ENCODE measurements around the gene LRFN2.

LRFN2 gene

DNA sequence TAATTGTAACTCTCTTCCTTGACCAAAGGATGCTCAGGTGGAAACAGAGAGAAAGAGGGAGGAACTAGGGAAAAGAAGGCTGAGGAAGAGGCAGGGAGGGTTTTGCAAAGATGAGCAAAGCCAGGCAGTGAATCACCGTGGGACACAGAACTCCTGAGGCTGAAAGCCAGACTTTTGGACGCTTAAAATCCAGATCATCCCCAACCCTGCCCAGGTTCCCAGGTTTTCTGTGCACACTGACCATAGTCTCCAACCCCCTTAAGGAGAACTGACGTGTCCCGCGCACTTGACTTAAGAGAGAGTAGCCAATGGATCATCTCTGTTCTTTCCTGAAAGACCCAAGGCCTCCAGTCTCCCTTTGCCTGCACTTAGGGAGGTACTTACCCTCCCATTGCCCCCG, 75.3 kb downstream of the LRFN2 start:
- FAIRE-seq = no peak

DNA sequence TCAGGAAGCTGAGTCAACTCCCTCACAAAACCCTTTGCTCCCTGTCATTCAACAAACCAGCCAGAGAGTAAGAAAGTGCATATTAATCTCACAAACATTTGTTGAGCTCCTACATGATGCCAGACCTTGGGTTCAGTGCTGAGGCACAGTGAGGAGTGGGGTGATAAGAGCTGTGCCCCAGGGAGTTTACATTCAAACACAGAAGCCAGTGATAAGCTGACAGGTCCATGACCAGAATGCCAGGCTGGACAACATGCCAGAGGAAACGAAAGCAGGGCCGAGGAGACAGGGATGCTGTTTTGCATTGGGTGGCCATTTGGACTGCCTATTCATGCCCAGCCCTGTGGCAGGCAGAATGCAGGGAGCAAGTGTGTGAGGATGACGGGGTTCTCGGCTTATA, 76.7 kb downstream of the LRFN2 start:
- no peak for FAIRE-seq

DNA sequence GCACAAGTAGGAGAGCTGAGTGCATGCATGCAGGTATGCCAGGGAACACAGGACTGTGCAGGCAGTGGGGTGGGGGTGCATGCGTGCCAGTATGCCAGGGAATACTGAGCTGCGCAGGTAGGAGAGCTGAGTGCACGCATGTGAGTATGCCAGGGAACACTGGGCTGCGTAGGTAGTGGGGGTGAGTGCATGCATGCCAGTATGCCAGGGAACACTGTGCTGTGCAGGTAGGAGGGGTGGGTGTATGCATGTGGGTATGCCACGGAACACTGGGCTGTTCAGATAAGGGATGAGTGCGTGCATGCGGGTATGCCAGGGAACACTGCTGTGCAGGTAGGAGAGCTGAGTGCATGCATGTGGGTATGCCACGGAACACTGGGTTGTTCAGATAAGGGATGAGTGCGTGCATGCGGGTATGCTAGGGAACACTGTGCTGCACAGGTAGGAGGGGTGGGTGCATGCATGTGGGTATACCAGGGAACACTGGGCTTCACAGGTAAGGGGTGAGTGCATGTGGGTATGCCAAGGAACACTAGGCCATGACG, 77.4 kb downstream of the LRFN2 start:
- FAIRE-seq = no peak

DNA sequence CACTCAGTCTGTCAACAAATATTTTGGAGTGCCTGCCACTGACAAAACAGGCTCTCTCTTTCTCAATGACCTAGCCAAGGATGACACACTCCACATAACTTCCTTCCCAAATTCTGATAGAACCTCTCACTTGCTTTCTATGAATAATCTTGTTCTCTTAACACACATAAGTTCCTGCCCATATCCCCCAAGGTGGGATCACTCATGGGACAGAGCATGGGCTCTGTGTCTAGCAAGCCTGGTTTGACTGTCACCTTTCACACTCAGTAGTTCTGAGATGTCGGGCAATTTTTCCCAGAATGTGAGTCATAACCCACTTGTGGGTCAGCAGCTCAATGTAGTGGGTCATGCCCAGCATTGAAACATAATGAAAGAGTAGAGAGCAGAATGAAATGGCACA, 78.1 kb downstream of the LRFN2 start:
- no peak for FAIRE-seq

DNA sequence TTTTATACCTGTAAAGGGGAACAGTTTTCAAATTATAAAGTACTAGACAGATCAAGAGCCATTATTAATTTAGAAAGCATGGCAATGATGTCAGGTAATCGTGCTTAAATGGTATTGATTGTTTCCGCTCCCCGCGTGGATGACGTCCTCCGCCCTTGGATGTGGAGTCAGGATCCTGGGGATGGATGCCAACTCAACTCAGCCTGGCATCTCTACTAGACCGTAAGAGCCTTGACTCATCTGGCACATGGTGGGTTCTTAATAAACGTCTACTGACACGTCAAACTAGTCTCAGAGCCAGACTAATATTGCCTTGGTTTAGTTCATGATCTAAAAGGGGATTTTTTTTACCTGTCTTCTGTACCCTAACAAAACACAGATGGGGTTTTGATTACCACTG, 80.2 kb downstream of the LRFN2 start:
- no peak for FAIRE-seq

DNA sequence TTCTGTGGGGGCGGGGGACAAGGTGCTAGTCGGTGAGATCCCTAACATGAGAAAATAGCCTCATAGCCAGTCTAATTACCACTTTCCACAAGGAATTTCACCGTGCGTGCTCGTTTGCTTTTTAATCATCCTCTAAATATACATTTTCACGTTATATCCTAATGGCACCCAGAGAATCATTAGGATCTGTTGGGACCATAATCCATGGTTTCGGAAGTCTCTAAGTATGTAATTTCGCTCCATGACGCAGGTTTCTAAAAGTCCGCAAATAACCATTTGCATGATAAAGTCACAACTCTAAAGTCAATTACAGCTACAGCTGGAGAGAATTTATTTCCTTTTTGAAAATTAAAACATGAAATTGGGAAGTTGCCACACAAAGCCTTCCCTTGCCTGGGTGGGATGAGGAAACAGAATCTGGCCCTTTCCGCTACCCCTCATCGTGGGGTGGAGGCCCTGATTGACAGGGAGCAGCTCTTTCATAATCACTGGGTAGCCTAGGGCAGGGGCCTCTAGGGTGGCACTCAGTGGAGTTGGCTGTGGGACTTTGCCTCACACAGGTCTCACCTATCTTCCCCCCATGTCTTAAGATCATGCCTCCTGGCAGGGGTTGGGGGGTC, 81.9 kb downstream of the LRFN2 start:
- FAIRE-seq = no peak

DNA sequence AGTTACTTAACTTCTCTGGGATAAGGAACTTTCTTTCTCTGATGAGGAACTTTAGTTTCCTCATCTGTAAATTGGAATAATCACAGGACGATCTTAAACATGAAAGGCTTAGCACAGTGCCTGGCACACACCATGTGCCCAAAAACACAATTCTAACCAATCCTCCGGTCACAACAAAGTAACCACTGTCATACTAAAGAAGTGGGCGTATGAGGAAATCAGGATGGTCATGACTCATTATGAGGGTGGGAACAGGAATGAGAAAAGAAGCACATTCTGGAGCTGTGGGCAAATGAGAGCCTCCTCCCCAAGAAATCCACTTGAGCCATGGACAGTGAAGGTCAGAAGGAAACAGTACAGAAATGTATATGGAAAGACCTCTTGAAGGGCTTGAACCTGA, 82.9 kb downstream of the LRFN2 start:
- FAIRE-seq = no peak

DNA sequence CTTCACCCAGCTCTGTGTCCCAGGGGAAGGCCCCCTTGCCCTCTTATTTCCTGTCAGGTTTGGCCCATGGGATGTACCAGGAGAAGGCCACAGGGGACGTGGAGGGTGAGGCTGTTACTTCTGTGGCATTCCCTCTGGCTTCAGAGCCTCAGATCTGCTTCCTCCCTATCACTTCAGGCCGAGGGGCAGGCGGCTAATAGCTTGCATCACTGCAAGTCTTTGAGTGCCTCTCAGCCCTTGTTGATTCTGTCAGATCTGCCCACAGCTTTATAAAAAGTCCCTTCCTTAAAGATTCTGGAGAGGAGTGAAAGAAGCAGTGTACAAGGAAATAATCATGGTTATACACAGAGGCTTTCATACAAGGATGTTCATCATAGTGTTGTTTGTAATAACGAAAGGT, 86.9 kb downstream of the LRFN2 start:
- FAIRE-seq = no peak

DNA sequence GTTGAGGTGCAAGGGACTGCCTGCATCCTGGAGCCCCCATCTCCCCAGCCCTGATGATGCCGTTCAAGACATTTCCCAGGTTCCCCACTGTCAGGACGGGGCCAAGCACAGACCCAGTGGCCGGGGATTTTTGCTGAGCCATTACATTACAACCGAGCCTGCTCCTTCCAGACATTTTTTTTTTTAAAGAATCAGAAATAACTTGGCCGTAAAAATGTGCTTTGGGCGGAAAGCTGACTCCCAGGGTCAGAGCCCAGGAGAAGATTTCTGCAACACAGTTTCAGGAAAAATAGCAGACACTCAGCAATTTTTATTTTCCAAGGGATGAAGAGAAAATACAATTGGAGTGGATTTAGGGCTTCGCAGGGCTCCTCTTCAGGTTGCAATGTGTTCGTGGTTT, 87.9 kb downstream of the LRFN2 start:
- FAIRE-seq = no peak

DNA sequence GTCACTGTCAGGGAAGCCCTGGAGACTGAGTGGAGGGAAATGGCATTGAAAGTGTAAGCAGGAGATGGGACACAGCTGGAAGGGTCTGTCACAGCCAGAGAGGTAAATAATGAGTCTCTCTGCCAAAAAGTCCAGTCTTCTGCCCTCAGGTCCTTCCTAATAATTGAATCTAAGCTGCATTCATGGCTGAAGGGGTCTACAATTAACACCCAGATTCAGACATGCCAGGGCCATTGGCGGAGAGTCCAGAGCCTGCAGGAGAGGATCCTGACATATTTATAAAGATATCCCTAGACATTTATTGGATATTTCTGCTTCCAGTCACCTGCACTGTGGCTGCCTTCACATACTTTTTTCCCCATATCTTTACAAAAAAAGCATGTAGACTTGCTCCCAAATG, 89.0 kb downstream of the LRFN2 start:
- FAIRE-seq = no peak

DNA sequence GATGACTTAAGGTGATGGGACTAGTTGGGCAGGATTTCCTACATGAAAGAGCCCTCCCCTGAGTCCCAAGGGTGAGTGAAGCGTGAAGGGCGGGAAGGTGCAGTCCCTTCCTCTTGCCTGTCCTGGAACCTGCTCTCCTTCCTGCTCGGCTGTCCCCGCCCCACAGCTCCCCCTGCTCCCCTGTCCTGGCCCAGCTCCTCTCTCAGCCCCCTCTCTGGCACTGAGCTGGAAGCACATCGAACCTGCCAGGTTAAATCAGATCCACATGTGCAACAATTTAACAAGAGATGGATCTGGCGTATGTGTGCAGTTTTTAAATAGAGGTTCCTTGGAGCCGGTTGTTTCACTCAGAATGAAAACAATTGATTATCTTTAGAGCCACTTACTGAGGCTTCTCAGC, 95.0 kb downstream of the LRFN2 start:
- FAIRE-seq = no peak

DNA sequence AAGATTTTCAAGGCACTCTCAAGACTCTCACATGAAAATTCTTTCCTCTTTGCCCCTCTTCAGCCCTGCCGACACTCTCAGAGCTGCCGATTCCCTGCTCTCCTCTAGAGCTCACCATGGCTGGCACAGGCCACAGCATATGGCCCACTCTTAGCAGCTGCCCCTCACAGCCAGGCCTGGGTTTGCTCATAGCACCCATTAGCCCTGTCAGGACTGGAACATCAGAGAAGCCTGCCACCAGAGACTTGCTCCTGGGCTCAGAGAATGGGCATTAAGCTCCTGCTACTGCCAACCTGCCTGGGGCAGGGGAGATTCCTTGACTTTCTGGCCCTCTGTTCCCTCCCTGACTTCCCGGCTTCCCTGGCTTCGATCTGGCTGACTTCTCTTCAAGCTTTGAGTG, 96.7 kb downstream of the LRFN2 start:
- no peak for FAIRE-seq

DNA sequence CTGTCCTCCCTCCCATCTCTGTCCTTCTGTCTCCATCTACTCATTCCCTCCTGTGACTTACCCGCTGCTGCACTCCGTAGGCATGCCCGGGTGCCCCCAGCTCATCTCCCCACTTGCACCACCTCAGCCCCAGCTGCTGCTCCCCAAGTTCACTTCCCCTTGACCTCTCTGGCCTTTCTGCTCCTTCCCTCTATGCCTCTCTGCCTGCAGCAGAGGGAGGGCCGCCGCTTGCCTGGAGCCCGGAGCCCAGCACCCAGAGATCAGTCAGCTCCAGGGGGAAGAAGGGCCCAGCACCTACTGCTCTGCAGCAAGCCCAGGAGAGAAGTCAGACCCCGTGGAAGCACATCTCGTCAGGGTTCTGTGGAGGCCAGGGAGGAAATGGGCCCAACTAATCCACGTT, 97.4 kb downstream of the LRFN2 start:
- FAIRE-seq = no peak

DNA sequence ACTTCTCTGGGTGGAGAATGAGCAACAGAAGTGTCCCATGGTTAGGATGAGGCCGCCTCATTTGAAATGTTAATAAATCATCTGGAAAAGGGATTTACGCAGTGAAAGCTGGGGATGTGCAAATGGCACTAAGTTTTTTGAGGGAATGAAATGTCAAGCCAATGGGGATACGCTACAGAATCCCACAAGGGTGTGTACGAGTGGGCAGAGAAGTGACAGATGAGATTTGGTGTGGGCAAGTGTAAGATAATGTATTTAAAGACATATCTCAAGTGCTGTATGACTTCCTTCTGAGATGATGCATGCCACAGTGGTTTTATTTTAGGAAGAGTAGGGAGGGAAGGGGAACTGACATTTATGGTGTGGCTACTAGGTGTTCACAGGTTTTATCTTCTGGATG, 100.6 kb downstream of the LRFN2 start:
- no peak for FAIRE-seq

DNA sequence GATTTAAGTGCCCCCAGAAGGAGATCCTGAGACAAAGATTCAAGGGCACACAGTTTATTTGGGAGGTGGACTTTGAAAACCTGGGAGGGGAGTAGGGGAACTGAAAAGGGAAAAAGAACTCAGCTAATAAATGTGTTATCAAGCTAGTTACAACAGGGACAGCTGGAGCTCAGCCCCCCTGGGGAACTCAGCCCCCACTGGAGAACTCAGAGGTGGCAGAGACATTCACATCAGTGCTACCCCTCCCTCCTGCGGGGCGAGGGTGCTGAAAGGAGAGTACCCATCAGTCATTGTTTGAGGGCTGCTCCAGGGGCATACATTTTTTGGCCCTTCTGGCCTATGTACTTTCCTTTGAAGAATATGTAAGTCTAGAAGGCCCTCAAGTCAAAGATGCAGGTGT, 101.4 kb downstream of the LRFN2 start:
- no peak for FAIRE-seq

DNA sequence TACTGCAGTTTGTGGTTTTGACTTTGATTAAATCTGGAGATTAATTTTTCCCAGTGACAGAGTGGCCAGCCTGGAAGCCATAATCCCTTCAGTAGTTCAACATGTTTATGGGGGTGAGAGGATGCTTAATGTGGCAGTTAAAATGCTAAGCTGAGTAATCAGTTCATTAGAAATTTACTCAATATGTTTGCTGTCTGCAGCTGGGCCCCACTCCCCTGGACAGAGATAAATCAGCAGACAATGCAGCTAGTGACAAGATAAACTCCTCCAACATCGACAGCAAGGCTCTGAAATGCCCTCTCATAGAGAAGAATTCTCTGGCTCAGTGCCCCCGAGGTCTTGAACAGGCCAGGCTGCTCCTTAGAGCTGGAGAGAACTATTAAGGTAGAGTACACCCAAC, 101.9 kb downstream of the LRFN2 start:
- FAIRE-seq = no peak

DNA sequence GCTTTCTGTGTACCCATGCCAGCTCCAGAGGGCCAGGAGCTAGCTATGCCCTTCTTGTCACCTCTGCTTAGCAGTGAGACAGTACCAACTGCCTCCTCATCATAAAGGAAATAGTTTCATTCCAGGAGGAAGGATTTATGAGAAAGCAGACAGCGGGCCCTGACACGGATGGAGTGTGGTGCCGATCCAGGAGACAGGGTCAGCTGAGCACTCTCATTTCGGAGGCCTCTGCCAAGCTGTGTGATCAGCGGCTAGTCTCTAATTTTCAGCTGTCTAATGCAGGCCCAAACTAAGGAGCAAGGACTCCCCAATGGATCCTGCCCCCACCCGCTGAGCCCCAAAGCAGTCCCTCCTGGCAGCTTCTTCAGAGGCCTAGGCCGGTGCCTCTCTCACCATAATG, 103.1 kb downstream of the LRFN2 start:
- FAIRE-seq = no peak

DNA sequence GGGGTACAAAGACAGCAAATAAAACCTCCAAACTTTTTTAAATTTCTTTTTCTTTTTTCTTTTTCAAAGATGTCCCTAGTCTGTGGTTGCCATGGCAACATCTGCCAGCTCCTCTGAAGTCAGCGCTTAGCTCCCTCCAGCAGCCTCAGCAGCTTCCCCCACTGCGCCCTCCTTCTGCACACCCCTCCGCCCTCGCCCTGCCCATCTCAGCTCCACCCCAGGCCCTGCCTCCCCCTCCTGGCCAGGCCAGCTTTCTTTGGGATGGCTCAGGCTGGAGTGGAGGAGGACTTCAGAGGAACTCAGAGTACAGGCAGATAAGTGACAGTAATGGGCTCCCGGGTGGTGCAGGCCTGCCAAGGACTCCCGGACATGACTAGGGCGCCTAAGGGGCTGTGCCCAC, 104.6 kb downstream of the LRFN2 start:
- FAIRE-seq = no peak

DNA sequence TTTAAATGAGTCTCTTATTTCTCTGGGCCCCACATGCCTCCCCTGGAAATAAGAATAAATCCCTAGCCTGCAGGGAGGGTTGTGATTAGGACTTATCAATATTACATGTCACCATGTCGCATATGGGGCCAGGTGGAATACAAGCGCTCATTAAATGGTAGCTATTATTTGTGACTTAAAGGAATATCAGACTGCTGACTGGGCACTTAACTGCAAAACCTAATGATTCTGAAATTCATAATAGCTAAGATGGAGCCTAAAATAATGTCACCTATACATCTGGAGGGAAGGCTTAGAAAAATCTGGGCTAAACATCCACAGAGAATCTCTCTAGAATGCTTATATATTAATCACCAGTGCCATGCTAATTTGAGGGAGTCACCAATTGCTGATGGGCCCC, 106.5 kb downstream of the LRFN2 start:
- FAIRE-seq = no peak

DNA sequence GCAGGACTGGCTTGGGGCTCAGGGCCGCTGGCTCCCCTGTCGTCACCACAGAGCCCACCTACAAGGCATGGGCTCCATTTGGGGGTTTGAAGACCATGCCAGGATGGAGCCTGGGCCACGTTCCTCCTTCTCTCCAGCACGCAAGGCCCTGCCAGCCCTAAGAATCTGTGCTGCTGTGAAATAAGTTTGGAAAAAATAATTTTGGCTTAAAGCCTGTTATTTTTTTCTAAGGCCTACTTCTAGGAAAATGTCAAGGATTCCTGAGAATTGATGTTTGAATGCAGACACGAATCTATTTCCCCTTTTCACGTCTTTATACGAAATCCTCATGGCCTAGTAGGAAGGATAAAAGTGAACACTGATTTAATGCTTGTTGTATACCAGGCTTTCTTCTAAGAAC, 107.5 kb downstream of the LRFN2 start:
- FAIRE-seq = no peak

DNA sequence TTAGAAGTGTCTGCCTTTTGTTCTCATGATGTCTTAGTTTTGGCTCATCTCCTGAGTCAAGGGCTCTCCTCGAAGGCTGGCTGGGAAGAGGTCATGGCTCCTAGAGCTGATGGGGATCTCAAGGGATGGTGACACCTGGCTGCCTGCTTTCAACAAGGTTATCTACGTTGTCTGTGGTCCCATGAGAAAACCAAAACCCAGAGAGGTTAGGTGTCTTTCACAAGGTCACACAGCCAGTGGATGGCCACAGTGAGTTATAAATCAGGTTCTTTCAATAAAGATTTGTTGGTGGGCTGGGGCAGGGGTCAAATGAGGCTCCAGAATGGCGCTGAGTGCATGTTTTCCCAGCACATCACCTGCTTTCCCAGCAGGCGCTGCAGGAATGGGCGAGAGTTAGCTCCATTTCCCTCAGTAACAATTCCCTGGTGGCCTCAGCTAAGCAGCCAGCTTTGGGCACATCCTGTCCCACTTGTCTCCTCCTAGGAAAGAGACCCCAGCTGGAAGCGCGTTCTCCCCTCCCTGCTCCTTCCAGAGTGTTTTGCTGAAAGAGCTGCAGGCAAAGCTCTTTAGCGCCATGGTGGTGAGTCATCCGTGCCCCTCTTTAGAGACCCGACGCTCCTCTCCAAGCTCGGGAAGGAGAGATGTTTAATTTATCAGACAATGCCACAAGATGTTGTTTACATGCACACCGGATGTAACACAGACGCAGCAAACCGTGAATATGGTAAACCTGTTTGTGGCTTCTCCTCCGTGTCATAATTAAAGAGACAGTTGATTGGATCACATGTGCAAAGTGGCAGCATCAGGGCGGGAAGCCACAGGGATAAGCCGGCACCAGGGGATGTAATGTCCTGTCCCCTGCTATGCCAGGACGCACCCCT, 109.7 kb downstream of the LRFN2 start:
- FAIRE-seq = no peak

DNA sequence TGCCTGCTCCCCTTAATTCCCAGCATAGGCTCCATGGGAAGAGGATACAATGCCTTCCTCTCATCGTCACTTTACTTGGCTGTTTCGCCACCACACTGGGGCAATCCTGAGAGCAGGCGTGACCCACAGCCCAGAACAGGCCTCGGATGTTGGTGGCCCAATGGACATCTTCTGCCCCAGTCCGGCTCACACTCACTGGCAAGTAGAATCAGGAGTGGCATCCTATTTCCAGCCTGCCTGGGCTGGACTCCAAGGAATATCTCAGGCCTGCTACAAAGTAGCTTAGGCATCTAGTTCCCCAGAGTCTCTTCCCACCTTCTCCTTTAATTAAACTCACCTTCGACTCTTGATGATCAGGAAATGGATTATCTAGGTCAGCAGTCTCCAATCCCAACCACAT, 110.5 kb downstream of the LRFN2 start:
- no peak for FAIRE-seq

DNA sequence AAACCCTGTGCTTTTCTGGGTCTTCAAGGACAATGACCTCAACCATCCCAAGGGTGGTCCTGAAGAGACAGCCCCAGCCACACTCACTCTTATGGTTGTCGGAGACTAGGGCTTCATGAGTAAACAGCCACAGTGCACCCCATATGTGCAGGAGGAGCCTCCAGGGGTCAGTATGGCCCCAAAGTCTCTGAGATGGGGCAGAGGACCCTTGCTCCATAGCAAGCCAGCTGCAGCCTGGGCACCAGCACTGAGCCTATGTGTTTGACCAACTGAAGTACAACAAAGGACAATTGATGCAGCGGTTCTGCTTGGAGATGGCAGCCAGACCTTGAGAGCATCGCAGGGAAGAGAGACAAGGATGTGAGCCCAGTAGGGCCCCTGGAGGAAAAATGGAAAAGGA, 112.2 kb downstream of the LRFN2 start:
- no peak for FAIRE-seq

DNA sequence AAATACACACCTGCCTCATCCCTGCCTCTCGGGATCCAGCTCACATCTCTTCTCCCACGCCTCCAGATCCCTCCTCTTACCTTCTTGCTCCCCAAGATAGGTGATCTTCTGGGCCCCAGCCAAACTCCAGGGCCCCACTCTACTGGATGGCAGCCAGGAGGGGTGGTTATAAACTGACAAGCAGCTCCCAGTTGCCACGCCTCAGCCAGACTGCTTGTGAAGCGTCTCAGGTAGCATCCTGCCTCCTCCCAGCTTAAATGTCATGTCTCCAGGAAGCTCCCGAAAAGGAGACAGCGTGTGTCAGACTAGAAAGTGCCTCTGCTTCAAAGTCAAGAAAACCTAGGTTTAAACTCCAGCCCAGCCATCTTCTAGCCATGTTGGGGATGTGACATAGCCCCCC, 114.1 kb downstream of the LRFN2 start:
- no peak for FAIRE-seq

DNA sequence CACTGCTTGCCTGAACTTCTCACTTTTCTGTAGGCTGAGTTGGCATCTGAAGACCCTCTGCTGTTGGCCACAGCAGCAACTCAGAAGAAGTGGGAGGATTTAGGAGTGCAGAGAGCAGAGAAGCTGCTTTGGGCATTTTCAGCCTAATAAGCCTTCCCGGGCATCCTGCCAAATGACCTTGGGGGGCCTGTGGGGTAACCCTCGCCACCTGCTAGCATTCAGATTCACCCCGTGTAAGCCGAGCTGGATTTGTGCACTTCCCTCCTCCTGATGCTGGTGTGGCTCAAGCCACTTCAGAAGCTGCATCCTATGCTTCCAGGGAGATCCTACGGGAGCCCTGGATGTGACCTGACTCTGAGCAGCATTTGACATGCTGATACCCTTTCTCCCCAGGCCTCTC, 114.8 kb downstream of the LRFN2 start:
- no peak for FAIRE-seq
